Measurements from ENCODE around the gene NAALADL2. TPM values are rescaled to one million over a fixed set of nuclear protein-coding genes. Genes with fewer than 3 reads are reported as not detected.

The NAALADL2 gene
- total and polyA plus RNA-seq, 2 donors from 2014 or later, result 2.0 to 20.2 TPM

DNA sequence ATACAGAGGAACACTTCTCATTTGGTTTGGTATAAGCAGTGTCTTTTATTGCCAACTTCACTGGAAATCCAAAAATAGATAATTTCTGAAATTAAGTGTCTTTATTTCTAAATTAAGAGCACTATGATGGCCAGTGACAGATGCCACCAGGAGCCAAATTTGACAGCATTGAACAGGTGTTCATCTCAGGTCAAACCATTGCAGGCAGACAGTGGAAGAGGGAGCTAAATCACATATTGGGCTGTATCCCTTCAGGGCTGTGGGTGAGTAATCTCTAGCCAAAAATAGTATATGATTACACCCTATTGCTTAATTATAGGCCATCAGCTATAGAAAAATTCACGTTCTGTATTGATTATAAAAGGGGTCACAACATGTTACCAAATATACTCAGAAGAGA, 457.7 kb downstream of the NAALADL2 start:
- H3K9ac ChIP-seq (ENCODE audit: low read length in 3 of 3), result no peak overlapping the region
- H3K36me3 ChIP-seq (ENCODE audit: control insufficient read depth in 2 of 3, insufficient read depth in 3 of 3, low read length in 3 of 3), result no peaks in the 10 kb centered on the region
- H3K27ac ChIP-seq (ENCODE audit: low read depth in 2 of 2, low read length in 2 of 2), result no peak overlapping the region
- DNase-seq (no peak), FAIRE-seq (no peak)
- H3K27me3 ChIP-seq (ENCODE audit: control insufficient read depth, insufficient read depth, low read length), result no peaks in the 10 kb centered on the region
- TF ChIP-seq, protein P1, sequence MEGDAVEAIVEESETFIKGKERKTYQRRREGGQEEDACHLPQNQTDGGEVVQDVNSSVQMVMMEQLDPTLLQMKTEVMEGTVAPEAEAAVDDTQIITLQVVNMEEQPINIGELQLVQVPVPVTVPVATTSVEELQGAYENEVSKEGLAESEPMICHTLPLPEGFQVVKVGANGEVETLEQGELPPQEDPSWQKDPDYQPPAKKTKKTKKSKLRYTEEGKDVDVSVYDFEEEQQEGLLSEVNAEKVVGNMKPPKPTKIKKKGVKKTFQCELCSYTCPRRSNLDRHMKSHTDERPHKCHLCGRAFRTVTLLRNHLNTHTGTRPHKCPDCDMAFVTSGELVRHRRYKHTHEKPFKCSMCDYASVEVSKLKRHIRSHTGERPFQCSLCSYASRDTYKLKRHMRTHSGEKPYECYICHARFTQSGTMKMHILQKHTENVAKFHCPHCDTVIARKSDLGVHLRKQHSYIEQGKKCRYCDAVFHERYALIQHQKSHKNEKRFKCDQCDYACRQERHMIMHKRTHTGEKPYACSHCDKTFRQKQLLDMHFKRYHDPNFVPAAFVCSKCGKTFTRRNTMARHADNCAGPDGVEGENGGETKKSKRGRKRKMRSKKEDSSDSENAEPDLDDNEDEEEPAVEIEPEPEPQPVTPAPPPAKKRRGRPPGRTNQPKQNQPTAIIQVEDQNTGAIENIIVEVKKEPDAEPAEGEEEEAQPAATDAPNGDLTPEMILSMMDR (IDR thresholded peaks at IDR 0.05; ENCODE audit: borderline replicate concordance, extremely low read depth, insufficient read depth), result no peak
- intact Hi-C loops (cut with DNase I), result no loop called here
- no peak overlapping the region for H3K4me3 ChIP-seq (ENCODE audit: low read length in 3 of 3)
- H3K9me3 ChIP-seq (ENCODE audit: control insufficient read depth in 2 of 3, insufficient read depth in 1 of 3, low read length in 3 of 3), result no peaks in the 10 kb centered on the region
- H3K4me1 ChIP-seq (ENCODE audit: control insufficient read depth in 2 of 3, insufficient read depth in 2 of 3, low read depth in 1 of 3, low read length in 3 of 3), result no peaks in the 10 kb centered on the region

DNA sequence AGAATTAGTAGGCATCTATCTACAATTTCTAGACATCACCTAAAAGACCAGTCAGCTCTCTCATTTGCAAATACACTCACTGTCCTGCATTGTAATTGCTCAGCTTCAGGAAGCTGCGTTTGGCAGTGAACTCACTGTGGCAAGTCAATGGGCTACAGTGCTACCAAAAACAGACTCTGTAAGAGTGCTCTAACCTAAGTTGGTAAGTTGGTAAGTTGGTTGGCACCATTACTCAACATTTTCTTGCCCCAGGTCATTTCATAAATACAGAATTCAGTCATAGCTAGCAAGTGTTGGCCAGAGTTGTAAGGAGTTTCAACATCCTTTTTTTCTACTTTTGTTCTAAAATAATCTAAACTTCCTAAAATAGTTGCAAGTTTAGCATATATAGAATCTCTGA, 466.3 kb downstream of the NAALADL2 start:
- H3K4me3 ChIP-seq (ENCODE audit: low read length in 3 of 3), result no peak overlapping the region
- no peak for DNase-seq
- no peaks in the 10 kb centered on the region for H3K36me3 ChIP-seq (ENCODE audit: control insufficient read depth in 2 of 3, insufficient read depth in 3 of 3, low read length in 3 of 3)
- TF ChIP-seq, protein P1 (IDR thresholded peaks at IDR 0.05; ENCODE audit: borderline replicate concordance, extremely low read depth, insufficient read depth), result no peak
- no peaks in the 10 kb centered on the region for H3K9me3 ChIP-seq (ENCODE audit: control insufficient read depth in 2 of 3, insufficient read depth in 1 of 3, low read length in 3 of 3)
- H3K9ac ChIP-seq (ENCODE audit: low read length in 3 of 3), result no peak overlapping the region
- no peaks in the 10 kb centered on the region for H3K27me3 ChIP-seq (ENCODE audit: control insufficient read depth, insufficient read depth, low read length)
- H3K27ac ChIP-seq (ENCODE audit: low read depth in 2 of 2, low read length in 2 of 2), result no peak overlapping the region
- no peaks in the 10 kb centered on the region for H3K4me1 ChIP-seq (ENCODE audit: control insufficient read depth in 2 of 3, insufficient read depth in 2 of 3, low read depth in 1 of 3, low read length in 3 of 3)
- no peak for FAIRE-seq
- intact Hi-C loops (cut with DNase I), result no loop called here

DNA sequence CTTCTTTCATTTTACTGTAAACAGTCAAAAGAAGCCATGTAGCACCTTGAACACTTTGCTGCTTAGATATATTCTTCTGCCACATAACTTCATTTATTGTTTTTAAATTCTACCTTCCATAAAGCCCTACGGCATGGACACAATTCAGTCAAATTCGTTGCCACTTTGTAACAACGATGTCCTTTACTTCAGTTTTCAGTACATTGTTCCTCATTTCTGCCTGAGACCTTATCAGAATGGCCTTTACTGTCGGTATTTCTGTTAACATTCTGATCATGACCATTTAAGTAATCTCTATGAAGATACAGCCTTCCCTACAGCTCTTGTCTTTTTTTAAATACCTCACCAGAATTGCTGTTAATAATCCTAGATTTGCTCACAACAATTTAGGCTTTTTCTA, 466.9 kb downstream of the NAALADL2 start:
- no peaks in the 10 kb centered on the region for H3K27me3 ChIP-seq (ENCODE audit: control insufficient read depth, insufficient read depth, low read length)
- TF ChIP-seq, protein P1 (IDR thresholded peaks at IDR 0.05; ENCODE audit: borderline replicate concordance, extremely low read depth, insufficient read depth), result no peak

DNA sequence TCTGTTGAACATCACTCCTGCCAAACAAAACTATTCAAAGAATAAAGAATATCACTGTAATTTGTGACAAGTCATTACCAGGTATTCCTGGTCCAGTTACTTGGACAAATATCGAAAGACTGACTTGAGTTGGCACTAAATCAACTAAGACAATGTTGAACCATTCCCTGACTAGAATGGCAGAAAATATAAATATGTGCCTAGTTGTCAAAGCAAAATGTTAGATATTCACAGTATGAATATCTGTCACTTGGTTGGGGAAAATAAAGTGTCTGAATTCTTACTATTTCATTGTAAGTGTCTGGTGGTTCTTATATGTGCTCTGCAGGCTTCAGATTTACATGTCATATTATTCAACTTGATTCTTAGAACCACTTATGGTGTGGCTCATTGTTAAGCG, 470.2 kb downstream of the NAALADL2 start:
- no peak for DNase-seq
- intact Hi-C loops (cut with DNase I), result no loop called here
- H3K36me3 ChIP-seq (ENCODE audit: control insufficient read depth in 2 of 3, insufficient read depth in 3 of 3, low read length in 3 of 3), result no peaks in the 10 kb centered on the region
- H3K9me3 ChIP-seq (ENCODE audit: control insufficient read depth in 2 of 3, insufficient read depth in 1 of 3, low read length in 3 of 3), result no peaks in the 10 kb centered on the region
- H3K4me1 ChIP-seq (ENCODE audit: control insufficient read depth in 2 of 3, insufficient read depth in 2 of 3, low read depth in 1 of 3, low read length in 3 of 3), result no peaks in the 10 kb centered on the region
- no peak overlapping the region for H3K9ac ChIP-seq (ENCODE audit: low read length in 3 of 3)
- H3K27ac ChIP-seq (ENCODE audit: low read depth in 2 of 2, low read length in 2 of 2), result no peak overlapping the region
- no peak overlapping the region for H3K4me3 ChIP-seq (ENCODE audit: low read length in 3 of 3)
- FAIRE-seq, result no peak
- TF ChIP-seq, protein P1 (IDR thresholded peaks at IDR 0.05; ENCODE audit: borderline replicate concordance, extremely low read depth, insufficient read depth), result no peak
- no peaks in the 10 kb centered on the region for H3K27me3 ChIP-seq (ENCODE audit: control insufficient read depth, insufficient read depth, low read length)

More for the DNA sequence above, 466.9 kb downstream of the NAALADL2 start:
- Histone ChIP-seq H3K36me3 (ENCODE audit: control insufficient read depth in 2 of 3, insufficient read depth in 3 of 3, low read length in 3 of 3) (no peaks in the 10 kb centered on the region), H3K9me3 (ENCODE audit: control insufficient read depth in 2 of 3, insufficient read depth in 1 of 3, low read length in 3 of 3) (no peaks in the 10 kb centered on the region), H3K4me3 (ENCODE audit: low read length in 3 of 3) (no peak overlapping the region), H3K27ac (ENCODE audit: low read depth in 2 of 2, low read length in 2 of 2) (no peak overlapping the region), H3K9ac (ENCODE audit: low read length in 3 of 3) (no peak overlapping the region), H3K4me1 (ENCODE audit: control insufficient read depth in 2 of 3, insufficient read depth in 2 of 3, low read depth in 1 of 3, low read length in 3 of 3) (no peaks in the 10 kb centered on the region)
- DNase-seq (no peak), FAIRE-seq (no peak)
- intact Hi-C loops (cut with DNase I), result no loop called here

All from kidney (tissue), 14 donors.